HT-29 (cell line): ENCODE measurements around the gene PLSCR3. TPM values are rescaled to one million over a fixed set of nuclear protein-coding genes. Genes with fewer than 3 reads are reported as not detected.

Experiments
- DNase-seq: peaks from one replicate; pipeline ENCODE4 v3.0.0-alpha.2; 2015; ENCODE audit warnings: low spot score
- total RNA-seq: library from RNA; depleted of rRNA; stranded (reverse); fragments of >200 nt; shearing (Covaris generic); gene quantifications from 2 replicates; pipeline ENCODE4 v1.2.3, GENCODE V29; 2014; rRNA removed

The PLSCR3 gene
- total RNA-seq, 1 experiment from 2014 or later = 28.5 TPM

DNA sequence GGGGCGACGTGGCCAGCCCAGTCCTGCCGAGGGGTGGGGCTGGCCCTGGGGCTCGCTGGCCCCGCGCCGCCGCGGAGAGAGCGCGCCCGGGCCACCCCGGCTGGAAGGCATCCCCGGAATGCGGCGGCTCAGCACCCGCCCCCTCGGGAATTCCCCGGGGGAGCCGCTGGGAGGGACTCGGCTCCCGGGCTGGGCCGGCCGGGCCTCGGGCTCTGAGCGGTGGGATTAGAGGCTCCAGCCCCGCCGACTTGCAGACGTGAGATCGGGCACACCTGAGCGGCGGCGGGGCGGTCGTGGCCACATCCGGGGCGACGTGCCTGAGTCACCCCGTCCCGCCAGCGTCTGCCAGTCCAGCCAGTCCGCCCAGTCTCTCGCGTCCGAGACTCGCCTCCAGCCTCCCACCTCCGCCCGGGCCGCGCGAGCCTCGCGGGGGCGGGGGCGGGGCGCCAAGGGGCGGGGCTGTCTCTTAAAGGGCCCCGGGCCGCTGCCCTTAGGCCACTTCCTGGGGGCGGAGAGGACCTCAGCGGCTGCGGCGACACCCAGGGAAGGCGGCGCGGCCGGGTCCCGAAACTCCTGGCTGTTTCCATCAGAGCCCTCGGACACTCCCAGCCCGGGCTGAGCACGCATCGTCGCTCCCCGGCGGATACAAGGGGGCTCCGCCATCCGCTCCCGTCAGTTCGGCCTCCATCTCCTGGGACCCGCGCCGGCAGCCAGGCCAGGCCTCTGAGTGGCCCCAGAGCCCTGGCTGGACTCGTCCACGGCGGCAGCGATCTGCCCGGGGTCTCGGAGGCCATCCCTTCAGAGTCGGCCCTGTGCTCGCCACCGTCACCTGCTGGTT lies 42.4 kb downstream of the PLSCR3 start, which contains the start of gene KCTD11:
KCTD11 (plus strand) TSS at position 498 of the 838 bp plus-strand sequence.
- peak; percentile 86 for DNase-seq

DNA sequence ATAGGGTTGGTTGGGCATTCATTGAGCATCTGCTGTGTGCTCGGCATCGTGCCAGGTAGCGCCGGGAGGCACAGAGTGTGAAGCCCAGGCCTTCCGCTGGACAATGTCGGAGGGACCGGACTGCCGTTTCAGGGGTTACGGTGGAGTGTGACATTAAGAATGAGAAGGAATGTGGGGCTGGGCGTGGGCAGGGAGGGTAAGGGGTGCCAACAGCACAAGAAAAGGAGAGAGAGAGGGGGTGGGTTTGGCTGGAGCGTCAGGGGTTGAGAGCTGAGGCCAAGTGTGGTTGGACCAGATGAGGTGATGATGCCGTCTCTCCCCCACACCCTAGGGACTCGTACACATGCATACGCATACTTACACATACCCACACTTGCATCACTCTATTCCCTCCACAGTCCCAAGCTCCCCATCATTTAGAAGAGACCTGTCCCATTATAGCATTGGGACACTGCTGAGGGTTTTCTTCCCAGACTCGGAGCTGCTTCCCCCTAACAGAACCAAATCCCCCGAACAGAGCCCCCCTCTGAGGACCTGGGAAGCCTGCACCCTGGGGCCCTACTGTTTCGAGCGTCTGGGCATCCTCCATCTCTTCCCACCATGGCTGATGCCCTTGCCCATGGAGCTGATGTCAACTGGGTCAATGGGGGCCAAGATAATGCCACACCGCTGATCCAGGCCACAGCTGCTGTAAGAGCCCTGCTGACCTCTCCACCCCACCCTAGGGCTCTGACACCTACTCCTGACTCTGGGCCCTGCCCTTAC lies 45.7 kb downstream of the PLSCR3 start:
- DNase-seq = no peak

DNA sequence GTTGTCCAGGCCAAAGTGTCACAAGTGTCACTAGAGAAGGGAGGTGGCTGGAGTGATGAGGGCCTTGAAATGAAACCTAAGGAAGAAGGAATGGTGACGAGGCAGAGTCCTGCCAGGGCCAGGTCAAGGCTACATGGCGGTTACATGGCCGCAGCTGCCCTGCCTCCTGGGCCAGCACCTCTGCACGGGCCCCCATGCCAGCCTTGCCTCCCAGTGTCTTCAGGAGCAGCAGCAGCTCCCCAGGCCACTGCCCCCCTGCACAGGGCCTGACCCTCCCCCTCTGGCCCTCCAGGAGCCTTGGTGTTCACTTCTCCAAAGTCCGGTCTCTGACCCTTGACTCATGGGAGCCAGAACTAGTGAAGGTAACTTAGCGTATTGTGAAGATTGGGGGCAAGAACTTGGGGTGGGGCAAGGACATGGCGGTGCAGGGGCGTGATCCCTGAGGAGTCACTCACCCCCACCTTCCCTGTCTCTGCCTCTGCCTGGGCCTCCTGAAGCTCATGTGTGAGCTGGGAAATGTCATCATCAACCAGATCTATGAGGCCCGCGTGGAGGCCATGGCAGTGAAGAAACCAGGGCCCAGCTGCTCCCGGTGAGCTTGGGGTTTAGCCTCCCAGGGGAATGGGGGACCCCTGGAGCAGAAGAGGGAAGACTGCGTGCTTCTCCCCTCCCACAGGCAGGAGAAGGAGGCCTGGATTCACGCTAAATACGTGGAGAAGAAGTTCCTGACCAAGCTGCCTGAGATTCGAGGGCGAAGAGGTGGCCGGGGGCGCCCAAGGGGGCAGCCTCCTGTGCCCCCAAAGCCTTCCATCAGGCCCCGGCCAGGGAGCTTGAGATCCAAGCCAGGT lies 46.5 kb downstream of the PLSCR3 start:
- no peak for DNase-seq

DNA sequence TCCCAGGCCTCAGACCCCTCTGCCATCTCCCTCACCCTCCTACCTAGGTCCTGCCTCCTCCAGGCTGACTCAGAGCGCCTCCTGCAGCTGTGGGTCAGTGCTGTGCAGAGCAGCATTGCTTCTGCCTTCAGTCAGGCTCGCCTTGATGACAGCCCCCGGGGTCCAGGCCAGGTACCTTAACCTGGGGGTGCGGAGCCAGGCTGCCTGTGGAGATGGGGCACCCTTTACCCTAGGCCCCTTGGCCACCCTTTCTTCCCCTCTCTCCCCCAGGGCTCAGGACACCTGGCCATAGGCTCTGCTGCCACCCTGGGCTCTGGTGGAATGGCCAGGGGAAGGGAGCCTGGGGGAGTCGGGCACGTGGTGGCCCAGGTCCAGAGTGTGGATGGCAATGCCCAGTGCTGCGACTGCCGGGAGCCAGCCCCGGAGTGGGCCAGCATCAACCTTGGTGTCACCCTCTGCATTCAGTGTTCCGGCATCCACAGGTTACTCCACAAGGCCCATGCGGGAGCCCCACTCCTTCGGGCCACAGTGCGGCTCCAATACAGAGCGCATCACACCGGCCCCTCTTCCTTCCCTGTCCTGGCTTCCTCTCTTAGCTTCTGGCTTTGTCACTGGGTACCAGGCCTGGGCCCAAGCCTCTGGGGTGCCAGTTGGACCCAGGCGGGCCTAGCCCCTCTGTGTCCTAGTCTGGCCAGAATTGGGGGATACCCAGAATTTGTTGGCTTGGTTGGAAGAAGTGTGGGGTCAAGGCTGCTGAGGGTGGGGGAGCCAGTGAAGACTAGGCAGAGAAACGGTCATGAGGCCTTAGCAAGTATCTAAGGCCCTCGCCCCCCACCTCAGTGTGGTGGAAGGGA lies 47.3 kb downstream of the PLSCR3 start:
- DNase-seq = no peak

DNA sequence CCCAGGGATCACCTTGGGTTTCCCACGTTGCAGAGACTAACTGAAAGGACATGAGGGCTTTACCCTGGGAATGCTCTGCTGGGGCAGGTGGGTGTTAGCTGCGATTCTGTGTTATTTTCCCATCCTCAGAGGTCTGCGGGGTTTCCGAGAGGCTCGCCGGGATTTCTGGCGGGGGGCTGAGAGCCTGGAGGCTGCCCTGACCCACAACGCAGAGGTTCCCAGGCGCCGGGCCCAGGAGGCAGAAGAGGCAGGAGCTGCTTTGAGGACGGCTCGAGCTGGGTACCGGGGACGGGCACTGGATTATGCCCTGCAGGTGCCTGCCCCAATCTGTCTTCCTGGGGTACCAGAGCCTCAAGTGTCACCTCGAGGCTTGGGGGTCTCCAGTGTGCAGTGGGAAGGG lies 51.1 kb downstream of the PLSCR3 start:
- no peak for DNase-seq

DNA sequence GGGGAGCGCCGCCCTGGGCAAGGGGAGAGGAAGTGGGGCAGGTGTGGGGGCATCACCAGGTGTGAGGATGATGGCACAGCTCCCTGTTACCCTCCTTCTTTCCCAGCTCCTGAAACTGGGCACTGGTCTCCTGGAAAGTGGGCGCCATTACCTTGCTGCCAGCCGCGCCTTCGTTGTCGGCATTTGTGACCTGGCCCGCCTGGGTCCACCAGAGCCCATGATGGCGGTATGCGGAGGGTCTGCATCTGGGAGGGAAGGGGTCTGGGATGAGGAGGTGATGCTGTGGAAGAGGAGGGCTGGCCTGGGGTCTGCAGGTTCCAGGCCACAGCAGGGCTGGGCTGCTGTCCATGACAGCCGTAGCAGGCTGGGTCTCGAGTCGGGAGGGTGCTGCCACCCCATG lies 52.5 kb downstream of the PLSCR3 start:
- no peak for DNase-seq

DNA sequence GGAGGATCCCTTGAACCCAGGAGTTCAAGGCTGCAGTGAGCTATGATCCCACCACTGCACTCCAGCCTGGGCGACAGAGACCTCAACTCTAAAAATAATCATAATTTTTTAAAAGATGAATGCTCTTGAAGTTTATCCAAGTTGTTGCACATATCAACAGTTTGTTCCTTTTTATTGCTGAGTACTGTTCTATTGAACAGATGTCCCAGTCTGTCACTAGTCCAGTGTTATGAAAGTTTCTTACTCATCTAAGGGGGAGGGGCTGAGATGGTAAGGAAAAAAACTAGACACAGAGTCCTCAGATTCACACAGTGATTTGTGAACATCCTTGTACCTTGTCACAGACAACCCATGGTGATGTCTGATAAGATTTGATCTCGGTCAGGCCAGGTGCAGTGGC lies 54.1 kb downstream of the PLSCR3 start:
- DNase-seq = no peak

Other genes with a start within 250 kb of the PLSCR3 start
- 0.52 TPM in 1 of 2 replicates, not detected in the other for gene ASGR1, start 215.2 kb downstream of the PLSCR3 start, total RNA-seq
- 0.26 and 1.6 TPM in 2 replicates for gene DLG4, start 174.7 kb downstream of the PLSCR3 start, total RNA-seq
- gene ACADVL, start 174.6 kb downstream of the PLSCR3 start, total RNA-seq = 469 and 546 TPM in 2 replicates
- 42.6 and 48.6 TPM in 2 replicates for gene DVL2, start 160.0 kb downstream of the PLSCR3 start, total RNA-seq
- 29.3 and 31.7 TPM in 2 replicates for gene PHF23, start 155.1 kb downstream of the PLSCR3 start, total RNA-seq
- gene GABARAP, start 152.1 kb downstream of the PLSCR3 start, total RNA-seq = 72.3 and 84.0 TPM in 2 replicates
- gene CTDNEP1, start 142.8 kb downstream of the PLSCR3 start, total RNA-seq = 32.8 and 51.4 TPM in 2 replicates
- 46.5 and 46.7 TPM in 2 replicates for gene ELP5, start 142.3 kb downstream of the PLSCR3 start, total RNA-seq
- 383 and 429 TPM in 2 replicates for gene CLDN7, start 132.0 kb downstream of the PLSCR3 start, total RNA-seq
- 0.26 and 0.38 TPM in 2 replicates for gene SLC2A4, start 112.8 kb downstream of the PLSCR3 start, total RNA-seq
- gene YBX2, start 99.9 kb downstream of the PLSCR3 start, total RNA-seq = 16.3 and 19.4 TPM in 2 replicates
- 915 and 962 TPM in 2 replicates for gene EIF5A, start 86.9 kb downstream of the PLSCR3 start, total RNA-seq
- 45.7 and 49.0 TPM in 2 replicates for gene GPS2, start 79.2 kb downstream of the PLSCR3 start, total RNA-seq
- 18.0 and 21.1 TPM in 2 replicates for gene NEURL4, start 65.2 kb downstream of the PLSCR3 start, total RNA-seq
- gene ACAP1, start 58.0 kb downstream of the PLSCR3 start, total RNA-seq = 0.08 TPM in 1 of 2 replicates, not detected in the other
- 5.0 and 6.2 TPM in 2 replicates for gene KCTD11, start 42.4 kb downstream of the PLSCR3 start, total RNA-seq
- not detected in 2 replicates for gene TMEM95, start 39.4 kb downstream of the PLSCR3 start, total RNA-seq
- gene TNK1, start 13.4 kb downstream of the PLSCR3 start, total RNA-seq = 4.8 and 9.4 TPM in 2 replicates
- 84.6 and 111 TPM in 2 replicates for gene TMEM256, start 9.6 kb upstream of the PLSCR3 start, total RNA-seq
- 2.2 and 2.7 TPM in 2 replicates for gene NLGN2, start 13.3 kb upstream of the PLSCR3 start, total RNA-seq
- not detected in 2 replicates for gene SPEM1, start 25.8 kb upstream of the PLSCR3 start, total RNA-seq
- gene SPEM2, start 31.1 kb upstream of the PLSCR3 start, total RNA-seq = not detected in 2 replicates
- gene SPEM3, start 34.3 kb upstream of the PLSCR3 start, total RNA-seq = not detected in 2 replicates
- gene TMEM102, start 40.9 kb upstream of the PLSCR3 start, total RNA-seq = 11.7 and 19.4 TPM in 2 replicates
- 0.46 and 0.52 TPM in 2 replicates for gene FGF11, start 45.0 kb upstream of the PLSCR3 start, total RNA-seq
- gene CHRNB1, start 50.5 kb upstream of the PLSCR3 start, total RNA-seq = 0.83 and 1.6 TPM in 2 replicates
- 8.4 and 10.0 TPM in 2 replicates for gene ZBTB4, start 85.1 kb upstream of the PLSCR3 start, total RNA-seq
- 0.28 TPM in 1 of 2 replicates, not detected in the other for gene SLC35G6, start 86.9 kb upstream of the PLSCR3 start, total RNA-seq
- 26.0 and 58.6 TPM in 2 replicates for gene POLR2A, start 89.8 kb upstream of the PLSCR3 start, total RNA-seq
- gene TNFSF12, start 154.5 kb upstream of the PLSCR3 start, total RNA-seq = not detected in 2 replicates
- 15.6 and 19.1 TPM in 2 replicates for gene TNFSF13, start 164.2 kb upstream of the PLSCR3 start, total RNA-seq
- 73.2 and 74.3 TPM in 2 replicates for gene SENP3, start 167.4 kb upstream of the PLSCR3 start, total RNA-seq
- 4.0 and 6.6 TPM in 2 replicates for gene CD68, start 185.1 kb upstream of the PLSCR3 start, total RNA-seq
- 79.8 and 81.4 TPM in 2 replicates for gene MPDU1, start 189.3 kb upstream of the PLSCR3 start, total RNA-seq
- gene SOX15, start 195.6 kb upstream of the PLSCR3 start, total RNA-seq = 0.70 TPM in 1 of 2 replicates, not detected in the other
- gene FXR2, start 220.4 kb upstream of the PLSCR3 start, total RNA-seq = 23.8 and 30.3 TPM in 2 replicates
- 3.2 and 5.4 TPM in 2 replicates for gene SAT2, start 233.3 kb upstream of the PLSCR3 start, total RNA-seq
- 0.13 TPM in 1 of 2 replicates, not detected in the other for gene SHBG, start 235.6 kb upstream of the PLSCR3 start, total RNA-seq